Activated CD8-positive, alpha-beta T cell treated with anti-CD3 and anti-CD28 coated beads for 36 hours (primary cell): Measurements from ENCODE around the gene CNTNAP4. TPM values are rescaled to one million over a fixed set of nuclear protein-coding genes. Genes with fewer than 3 reads are reported as not detected.

ENCODE experiments used
- ATAC-seq: fragments of 200-7000 bp; cut with Tn5 transposase; one replicate; pipeline ENCODE4 v1.10.0; 2021; ENCODE audit warnings: mild to moderate bottlenecking, moderate library complexity
- CTCF ChIA-PET: fragments of 350-600 bp; sonication (Branson Sonifier 250); formaldehyde crosslinking; loops from one replicate; lab custom pipeline; 2021; ENCODE audit warnings: antibody characterized with exemption; lab: Charles Lee
- POLR2A ChIA-PET: fragments of 350-600 bp; sonication (Branson Sonifier 250); formaldehyde crosslinking; loops from one replicate; lab custom pipeline; 2021; ENCODE audit warnings: antibody characterized with exemption; lab: Charles Lee
- DNase-seq: peaks from one replicate; pipeline ENCODE4 v3.0.0-alpha.2; 2020
- H3K27ac Mint-ChIP-seq: one replicate; pipeline ENCODE4 v1.8.0; 2021; ENCODE audit warnings: mild to moderate bottlenecking, mixed read lengths
- H3K27me3 Mint-ChIP-seq: one replicate; pipeline ENCODE4 v1.8.0; 2021; ENCODE audit warnings: mixed read lengths
- H3K36me3 Mint-ChIP-seq: one replicate; pipeline ENCODE4 v1.8.0; 2021; ENCODE audit warnings: low read depth, mixed read lengths
- H3K4me1 Mint-ChIP-seq: one replicate; pipeline ENCODE4 v1.8.0; 2021; ENCODE audit warnings: low read depth, mixed read lengths
- H3K4me3 Mint-ChIP-seq: one replicate; pipeline ENCODE4 v1.8.0; 2021; ENCODE audit warnings: mild to moderate bottlenecking, moderate library complexity, mixed read lengths
- H3K9me3 Mint-ChIP-seq: one replicate; pipeline ENCODE4 v1.8.0; 2021; ENCODE audit warnings: mixed read lengths
- CTCF ChIP-seq: fragments of 200-600 bp; IDR thresholded peaks from one replicate; pipeline ENCODE4 v1.8.0; 2022; ENCODE audit warnings: antibody characterized with exemption, mild to moderate bottlenecking
- intact Hi-C: fragments of 100-400 bp; cut with micrococcal nuclease; formaldehyde crosslinking; loops from one replicate; pipeline ENCODE4 v1.10.0; 2022
- total RNA-seq, 2 experiments: library from RNA; stranded (reverse); gene quantifications; one replicate each; pipeline ENCODE4 v1.2.3, GENCODE V29; 2021

The CNTNAP4 gene
- total RNA-seq, 2 experiments from 2014 or later: not detected

GRCh38 chr16:76237471-76237870 is 39.7 kb upstream of the CNTNAP4 start:
- POLR2A ChIA-PET: no interaction called here
- Mint-ChIP-seq H3K4me3 (no peak overlapping the region), H3K27ac (no peak overlapping the region), H3K36me3 (no peaks in the 10 kb centered on the region), H3K9me3 (no peaks in the 10 kb centered on the region), H3K4me1 (no peaks in the 10 kb centered on the region), H3K27me3 (no peaks in the 10 kb centered on the region)
- intact Hi-C loops: no loop called here
- ATAC-seq (no peak), DNase-seq (no peak)
- no peak for TF ChIP-seq CTCF
- CTCF ChIA-PET: no interaction called here

- TF ChIP-seq CTCF: no peak
- Mint-ChIP-seq H3K27me3 (no peaks in the 10 kb centered on the region), H3K4me1 (no peaks in the 10 kb centered on the region), H3K36me3 (no peaks in the 10 kb centered on the region), H3K4me3 (no peak overlapping the region), H3K9me3 (peaks cover 2% of the 10 kb centered on the region), H3K27ac (no peak overlapping the region)
- ChIA-PET POLR2A (no interaction called here), CTCF (no interaction called here)
- ATAC-seq: no peak
- intact Hi-C loops: no loop called here
- no peak for DNase-seq
Measured at GRCh38 chr16:76241755-76242154, 35.4 kb upstream of the CNTNAP4 start.

GRCh38 chr16:76243620-76244019 is 33.6 kb upstream of the CNTNAP4 start:
- no peak for DNase-seq
- intact Hi-C loops: no loop called here
- no peak overlapping the region for H3K4me3 Mint-ChIP-seq
- TF ChIP-seq CTCF: no peak
- ChIA-PET CTCF (no interaction called here), POLR2A (no interaction called here)
- no peaks in the 10 kb centered on the region for H3K4me1 Mint-ChIP-seq
- H3K27me3 Mint-ChIP-seq: no peaks in the 10 kb centered on the region
- ATAC-seq: no peak
- no peaks in the 10 kb centered on the region for H3K36me3 Mint-ChIP-seq
- H3K27ac Mint-ChIP-seq: no peak overlapping the region
- peaks cover 7% of the 10 kb centered on the region for H3K9me3 Mint-ChIP-seq

GRCh38 chr16:76246587-76246986 is 30.6 kb upstream of the CNTNAP4 start:
- ATAC-seq (no peak), DNase-seq (no peak)
- H3K27me3 Mint-ChIP-seq: no peaks in the 10 kb centered on the region
- H3K4me1 Mint-ChIP-seq: no peaks in the 10 kb centered on the region
- TF ChIP-seq CTCF: no peak
- H3K9me3 Mint-ChIP-seq: peaks cover 8% of the 10 kb centered on the region
- POLR2A ChIA-PET: no interaction called here
- H3K27ac Mint-ChIP-seq: no peak overlapping the region
- intact Hi-C loops: no loop called here
- H3K36me3 Mint-ChIP-seq: no peaks in the 10 kb centered on the region
- CTCF ChIA-PET: no interaction called here
- no peak overlapping the region for H3K4me3 Mint-ChIP-seq

GRCh38 chr16:76265434-76266045 is 11.7 kb upstream of the CNTNAP4 start:
- H3K36me3 Mint-ChIP-seq: no peaks in the 10 kb centered on the region
- DNase-seq (peak; percentile 43), ATAC-seq (peak; percentile 56)
- intact Hi-C loops: no loop called here
- no peaks in the 10 kb centered on the region for H3K4me1 Mint-ChIP-seq
- no peak overlapping the region for H3K4me3 Mint-ChIP-seq
- ChIA-PET CTCF (no interaction called here), POLR2A (no interaction called here)
- H3K9me3 Mint-ChIP-seq: peaks cover 8% of the 10 kb centered on the region
- TF ChIP-seq CTCF: peak; percentile 36
- no peak overlapping the region for H3K27ac Mint-ChIP-seq
- no peaks in the 10 kb centered on the region for H3K27me3 Mint-ChIP-seq
